Neutrophil (primary cell): ENCODE data around the gene NUSAP1.
A peak's percentile ranks its signal among the peaks of the same experiment; 100 is the strongest.
"Not testable (repeated sequence)": the region's sequence is repeated elsewhere in the genome, so short reads cannot be mapped to it uniquely, and the experiment has no call there.

Source experiments
- H3K27ac ChIP-seq: fragments of 200-600 bp; sonication (generic); 2 replicates; pipeline ENCODE4 v1.5.1; 2016; ENCODE audit warnings: mild to moderate bottlenecking, moderate library complexity
- H3K27me3 ChIP-seq: fragments of 200-600 bp; sonication (generic); 2 replicates; pipeline ENCODE4 v1.6.0; 2016; ENCODE audit warnings: mild to moderate bottlenecking
- H3K36me3 ChIP-seq: fragments of 200-600 bp; sonication (generic); 2 replicates; pipeline ENCODE4 v1.5.1; 2017
- H3K4me1 ChIP-seq, 2 experiments: fragments of 200-600 bp in 1 of 2; sonication (generic) in 1 of 2; 1 replicate in 1 of 2; 2 replicates in 1 of 2; pipeline versions ENCODE4 v1.5.1 to v1.6.1; 2013 to 2016; ENCODE audit warnings: low read depth in 1 of 2, low read length in 1 of 2, mild to moderate bottlenecking in 1 of 2, moderate library complexity in 1 of 2; ENCODE audit not compliant: control insufficient read depth in 1 of 2, insufficient read depth in 1 of 2
- H3K4me3 ChIP-seq, 2 experiments: fragments of 200-600 bp in 1 of 2; sonication (generic) in 1 of 2; 1 replicate in 1 of 2; 2 replicates in 1 of 2; pipeline ENCODE4 v1.5.1; 2013 to 2016; ENCODE audit warnings: low read depth in 1 of 2, low read length in 1 of 2, mild to moderate bottlenecking in 1 of 2, moderate library complexity in 1 of 2
- H3K9me3 ChIP-seq: fragments of 200-600 bp; sonication (generic); 2 replicates; pipeline ENCODE4 v1.5.1; 2016
- TF ChIP-seq, protein P1 (sequence below): fragments of 200-600 bp; sonication (generic); IDR thresholded peaks from 2 replicates; pipeline ENCODE4 v1.5.1; 2016; ENCODE audit warnings: antibody characterized with exemption

Gene NUSAP1

DNA sequence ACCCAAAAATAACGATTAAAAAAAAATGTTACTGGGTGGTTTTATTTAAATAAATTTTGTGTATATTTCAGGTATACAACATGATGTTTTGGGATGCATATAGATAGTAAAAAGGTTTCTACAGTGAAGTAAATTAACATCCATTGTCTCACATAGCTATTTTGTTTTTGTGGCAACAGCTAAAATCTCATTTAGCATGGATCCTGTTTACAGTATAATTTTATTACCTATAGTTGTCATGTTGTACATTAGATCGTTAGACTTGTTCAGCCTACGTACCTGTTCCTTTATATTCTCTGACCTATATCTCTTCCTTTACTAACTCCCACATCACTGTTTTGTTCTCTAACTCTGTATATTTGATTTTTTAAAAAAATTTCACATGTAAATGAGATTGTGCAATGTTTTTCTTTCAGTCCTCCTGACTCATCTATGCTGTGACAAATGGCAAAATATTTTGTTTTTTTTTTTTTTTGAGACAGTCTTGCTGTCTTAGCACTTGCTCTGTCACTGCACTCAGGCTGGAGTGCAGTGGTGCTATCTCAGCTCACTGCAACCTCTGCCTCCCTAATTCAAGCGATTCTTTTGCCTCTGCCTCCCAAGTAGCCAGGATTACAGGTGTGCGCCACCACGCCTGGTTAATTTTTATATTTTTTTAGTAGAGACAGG, 45.9 kb upstream of the NUSAP1 start:
- no peaks in the 10 kb centered on the region for H3K27me3 ChIP-seq
- H3K9me3 ChIP-seq, result no peaks in the 10 kb centered on the region
- peak overlapping the region; percentile 5 for H3K27ac ChIP-seq
- H3K4me1 ChIP-seq, result peaks cover 37 to 43% of the 10 kb centered on the region in 2 experiments
- H3K4me3 ChIP-seq, result no peak overlapping the region
- TF ChIP-seq, protein P1, sequence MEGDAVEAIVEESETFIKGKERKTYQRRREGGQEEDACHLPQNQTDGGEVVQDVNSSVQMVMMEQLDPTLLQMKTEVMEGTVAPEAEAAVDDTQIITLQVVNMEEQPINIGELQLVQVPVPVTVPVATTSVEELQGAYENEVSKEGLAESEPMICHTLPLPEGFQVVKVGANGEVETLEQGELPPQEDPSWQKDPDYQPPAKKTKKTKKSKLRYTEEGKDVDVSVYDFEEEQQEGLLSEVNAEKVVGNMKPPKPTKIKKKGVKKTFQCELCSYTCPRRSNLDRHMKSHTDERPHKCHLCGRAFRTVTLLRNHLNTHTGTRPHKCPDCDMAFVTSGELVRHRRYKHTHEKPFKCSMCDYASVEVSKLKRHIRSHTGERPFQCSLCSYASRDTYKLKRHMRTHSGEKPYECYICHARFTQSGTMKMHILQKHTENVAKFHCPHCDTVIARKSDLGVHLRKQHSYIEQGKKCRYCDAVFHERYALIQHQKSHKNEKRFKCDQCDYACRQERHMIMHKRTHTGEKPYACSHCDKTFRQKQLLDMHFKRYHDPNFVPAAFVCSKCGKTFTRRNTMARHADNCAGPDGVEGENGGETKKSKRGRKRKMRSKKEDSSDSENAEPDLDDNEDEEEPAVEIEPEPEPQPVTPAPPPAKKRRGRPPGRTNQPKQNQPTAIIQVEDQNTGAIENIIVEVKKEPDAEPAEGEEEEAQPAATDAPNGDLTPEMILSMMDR, result no peak
- peaks cover 37% of the 10 kb centered on the region for H3K36me3 ChIP-seq

DNA sequence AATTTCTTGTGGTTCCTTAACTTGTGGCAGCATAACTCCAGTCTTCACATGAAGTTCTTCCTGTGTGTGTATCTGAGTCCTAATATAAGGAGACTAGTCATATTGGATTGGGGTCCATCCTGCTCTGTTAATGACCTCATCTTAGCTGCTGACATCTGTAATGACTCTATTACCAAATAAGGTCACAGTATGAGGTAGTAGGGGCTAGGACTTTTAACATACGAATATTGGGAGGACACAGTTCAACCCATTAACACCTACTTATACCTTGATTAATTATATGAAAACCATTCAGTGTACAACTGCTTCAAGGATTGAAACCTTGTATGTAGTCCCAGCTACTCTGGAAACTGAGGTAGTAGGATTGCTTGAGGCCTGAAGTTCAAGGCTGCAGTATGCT, 44.2 kb upstream of the NUSAP1 start:
- TF ChIP-seq, protein P1, result no peak
- peaks cover 37% of the 10 kb centered on the region for H3K36me3 ChIP-seq
- H3K27me3 ChIP-seq, result no peaks in the 10 kb centered on the region
- no peaks in the 10 kb centered on the region for H3K9me3 ChIP-seq
- no peak overlapping the region for H3K4me3 ChIP-seq
- peaks cover 36 to 43% of the 10 kb centered on the region in 2 experiments for H3K4me1 ChIP-seq
- no peak overlapping the region for H3K27ac ChIP-seq

DNA sequence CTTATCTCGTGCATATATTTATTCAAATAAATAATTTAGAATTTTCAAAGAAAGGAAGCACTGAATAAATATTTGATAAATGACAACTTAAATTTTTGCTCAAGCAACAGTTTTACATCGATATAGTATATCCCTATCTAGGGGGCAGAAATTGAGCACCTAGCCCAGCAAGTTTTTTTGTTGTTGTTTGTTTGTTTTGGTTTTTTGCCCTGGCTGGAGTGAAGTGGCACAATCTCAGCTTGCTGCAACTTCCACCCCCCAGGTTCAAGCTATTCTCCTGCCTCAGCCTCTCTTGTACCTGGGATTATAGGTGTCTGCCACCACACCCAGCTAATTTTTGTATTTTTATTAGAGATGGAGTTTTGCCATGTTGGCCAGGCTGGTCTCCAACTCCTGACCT, 42.7 kb upstream of the NUSAP1 start:
- H3K4me1 ChIP-seq, result peaks cover 27 to 32% of the 10 kb centered on the region in 2 experiments
- H3K27ac ChIP-seq, result peak overlapping the region; percentile 63
- no peaks in the 10 kb centered on the region for H3K27me3 ChIP-seq
- H3K36me3 ChIP-seq, result peaks cover 45% of the 10 kb centered on the region
- H3K9me3 ChIP-seq, result no peaks in the 10 kb centered on the region
- no peak overlapping the region for H3K4me3 ChIP-seq
- TF ChIP-seq, protein P1, result no peak

DNA sequence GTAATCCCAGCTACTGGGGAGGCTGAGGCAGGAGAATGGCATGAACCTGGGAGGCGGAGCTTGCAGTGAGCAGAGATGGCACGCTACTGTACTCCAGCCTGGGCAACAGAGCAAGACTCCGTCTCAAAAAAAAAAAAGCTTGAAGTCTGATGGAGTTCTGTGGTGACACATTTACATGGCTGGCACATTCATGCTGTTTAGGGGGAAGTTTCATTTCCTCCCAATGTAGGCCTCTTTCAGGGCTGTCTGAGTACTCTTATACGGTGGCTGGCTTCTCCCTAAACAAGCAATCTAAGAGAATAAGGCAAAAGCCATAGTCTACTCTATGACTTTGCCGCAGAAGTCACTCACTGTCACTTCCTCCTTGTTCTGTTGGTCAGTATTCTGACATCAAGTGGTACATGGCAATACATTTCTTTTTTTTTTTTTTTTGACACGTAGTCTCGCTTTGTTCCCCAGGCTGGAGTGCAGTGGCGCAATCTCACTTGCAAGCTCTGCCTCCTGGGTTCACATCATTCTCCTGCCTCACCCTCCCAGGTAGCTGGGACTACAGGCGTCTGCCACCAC, 41.5 kb upstream of the NUSAP1 start:
- Histone ChIP-seq H3K27me3 (no peaks in the 10 kb centered on the region), H3K4me3 (peak overlapping the region; percentile 4 to 10), H3K9me3 (no peaks in the 10 kb centered on the region), H3K27ac (peak overlapping the region; percentile 85), H3K4me1 (peaks cover 21 to 22% of the 10 kb centered on the region in 2 experiments), H3K36me3 (peaks cover 40% of the 10 kb centered on the region)
- TF ChIP-seq, protein P1, result no peak

DNA sequence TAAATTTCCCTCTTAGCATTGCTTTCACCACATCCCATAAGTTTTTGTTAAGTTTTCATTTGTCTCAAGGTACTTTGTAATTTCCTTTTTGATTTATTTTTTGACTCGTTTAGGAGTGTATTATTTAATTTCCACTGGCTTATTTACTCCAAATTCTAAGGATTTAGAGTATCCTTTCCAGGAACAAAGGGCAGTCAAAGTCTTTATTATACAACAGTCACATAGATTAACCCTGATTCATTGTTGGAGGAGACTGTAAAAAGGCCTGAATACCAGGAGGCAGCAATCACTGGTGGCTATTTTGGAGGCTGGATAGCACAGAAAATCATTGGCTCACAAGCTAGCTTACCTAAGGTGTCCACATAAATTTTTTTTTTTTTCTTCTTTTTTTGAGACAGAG, 40.2 kb upstream of the NUSAP1 start:
- no peak overlapping the region for H3K4me3 ChIP-seq
- no peaks in the 10 kb centered on the region for H3K27me3 ChIP-seq
- peaks cover 35% of the 10 kb centered on the region for H3K36me3 ChIP-seq
- TF ChIP-seq, protein P1, result no peak
- H3K4me1 ChIP-seq, result peaks cover 21 to 22% of the 10 kb centered on the region in 2 experiments
- H3K9me3 ChIP-seq, result no peaks in the 10 kb centered on the region
- H3K27ac ChIP-seq, result peak overlapping the region; percentile 85

DNA sequence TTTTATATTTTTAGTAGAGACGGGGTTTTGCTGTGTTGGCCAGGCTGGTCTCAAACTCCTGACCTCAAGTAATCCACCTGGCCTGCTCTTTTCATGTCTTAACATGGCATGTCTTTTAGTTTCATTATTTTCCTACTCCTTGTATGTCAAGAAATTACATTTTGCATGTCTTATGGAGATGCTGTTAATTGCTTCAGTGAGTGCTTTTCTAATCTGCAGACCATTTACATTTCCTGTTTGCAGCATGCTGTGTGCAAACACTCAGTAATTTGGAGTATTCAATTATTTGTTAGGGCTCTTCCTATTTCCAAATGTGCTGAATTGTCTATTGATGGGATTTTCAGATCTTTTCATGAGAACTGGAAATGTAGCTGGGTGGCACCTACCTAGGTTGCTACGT, 31.5 kb upstream of the NUSAP1 start:
- not testable (repeated sequence) for H3K9me3 ChIP-seq, H3K27me3 ChIP-seq, H3K4me3 ChIP-seq, H3K4me1 ChIP-seq, H3K27ac ChIP-seq
- H3K36me3 ChIP-seq, result peaks cover 36% of the 10 kb centered on the region
